ENCODE results near the gene MRPL12.

Gene MRPL12

DNA sequence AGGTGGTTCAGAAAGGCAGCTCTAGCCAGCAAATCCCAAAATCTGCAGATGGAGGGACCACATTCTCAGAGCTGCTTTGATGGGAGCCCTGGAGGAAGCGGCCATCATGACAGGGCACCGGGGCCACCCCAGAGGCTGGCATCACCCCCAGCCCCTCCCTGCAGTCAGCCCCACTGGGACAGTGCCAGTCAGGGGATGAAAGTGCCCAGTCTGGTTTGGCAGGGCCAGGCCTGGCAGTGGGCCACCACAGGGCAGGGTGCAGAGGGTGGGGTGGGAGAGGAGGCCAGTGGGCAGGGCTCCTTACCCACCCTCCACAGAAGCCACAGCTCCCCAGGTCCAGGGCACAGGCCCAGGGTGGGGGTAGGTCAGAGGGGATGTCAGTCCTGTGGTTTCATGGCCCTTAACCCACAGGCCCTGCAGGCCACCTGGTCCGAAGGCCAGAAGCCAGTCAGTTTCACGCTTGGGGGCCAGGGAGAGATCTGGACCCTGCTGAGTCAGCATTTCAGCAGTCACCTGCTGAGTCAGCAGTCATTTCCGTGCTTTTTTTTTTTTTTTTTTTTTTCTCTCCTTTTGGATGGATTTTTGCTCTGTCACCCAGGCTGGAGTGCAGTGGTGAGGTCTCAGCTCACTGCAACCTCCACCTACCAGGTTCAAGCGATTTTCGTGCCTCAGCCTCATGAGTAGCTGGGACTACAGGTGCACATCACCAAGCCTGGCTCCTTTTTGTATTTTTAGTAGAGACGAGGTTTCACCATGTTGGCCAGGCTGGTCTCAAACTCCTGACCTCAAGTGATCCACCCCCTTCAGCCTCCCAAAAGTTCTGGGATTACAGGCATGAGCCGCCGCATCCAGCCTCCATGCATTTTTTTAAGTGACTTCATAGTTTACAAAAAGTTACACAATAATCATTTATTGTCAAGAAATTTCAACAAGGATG lies 19.3 kb downstream of the MRPL12 start:
- no peak for DNase-seq (ENCODE audit: low read depth, low spot score)
- H3K4me3 ChIP-seq (ENCODE audit: insufficient read length, low read depth) = no peak overlapping the region
- H3K27me3 ChIP-seq (ENCODE audit: insufficient read depth, insufficient read length) = no peaks in the 10 kb centered on the region
- peak overlapping the region; percentile 56 for H3K9ac ChIP-seq (ENCODE audit: insufficient read length, low read depth)
- peaks cover 8% of the 10 kb centered on the region for H3K4me1 ChIP-seq (ENCODE audit: insufficient read depth, insufficient read length)
- H3K36me3 ChIP-seq (ENCODE audit: insufficient read depth, insufficient read length, low read length) = peaks cover 24% of the 10 kb centered on the region
- no peak for TF ChIP-seq SUZ12 (IDR thresholded peaks at IDR 0.05; ENCODE audit: extremely low read depth, insufficient read depth, insufficient read length)
- TF ChIP-seq YY1 (IDR thresholded peaks at IDR 0.05; ENCODE audit: insufficient read depth, insufficient read length) = no peak
- no peak for TF ChIP-seq ZNF274 (IDR thresholded peaks at IDR 0.05; ENCODE audit: low read depth, low read length)
- no peaks in the 10 kb centered on the region for H3K9me3 ChIP-seq (ENCODE audit: insufficient read depth, low read length)

DNA sequence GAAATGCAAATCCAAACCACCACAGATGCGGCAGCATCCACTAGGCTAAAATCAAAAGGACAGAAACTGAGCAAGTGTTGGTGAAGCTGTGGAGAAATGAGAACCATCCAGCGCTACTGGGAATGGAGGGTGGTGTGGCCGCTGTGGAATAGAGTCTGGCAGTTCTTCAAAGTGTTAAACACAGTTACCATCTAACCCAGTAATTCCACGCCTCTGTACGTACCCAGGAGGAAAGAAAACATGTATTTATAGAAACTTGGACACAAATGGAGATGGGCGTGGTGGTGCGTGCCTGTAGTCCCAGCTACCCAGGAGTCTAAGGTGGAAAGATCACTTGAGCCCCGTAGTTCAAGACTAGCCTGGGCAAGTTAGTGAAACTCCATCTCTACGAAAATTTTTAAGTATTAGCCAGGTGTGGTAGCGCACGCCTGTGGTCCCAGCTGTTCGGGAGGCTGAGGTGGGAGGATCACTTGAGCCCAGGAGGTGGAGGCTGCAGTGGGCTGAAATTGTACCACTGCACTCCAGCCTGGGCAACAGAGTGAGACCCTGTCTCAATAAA lies 20.6 kb downstream of the MRPL12 start:
- H3K4me1 ChIP-seq (ENCODE audit: insufficient read depth, insufficient read length) = peaks cover 8% of the 10 kb centered on the region
- no peak overlapping the region for H3K9ac ChIP-seq (ENCODE audit: insufficient read length, low read depth)
- H3K9me3 ChIP-seq (ENCODE audit: insufficient read depth, low read length) = no peaks in the 10 kb centered on the region
- TF ChIP-seq ZNF274 (IDR thresholded peaks at IDR 0.05; ENCODE audit: low read depth, low read length) = no peak
- TF ChIP-seq SUZ12 (IDR thresholded peaks at IDR 0.05; ENCODE audit: extremely low read depth, insufficient read depth, insufficient read length) = no peak
- no peak for TF ChIP-seq YY1 (IDR thresholded peaks at IDR 0.05; ENCODE audit: insufficient read depth, insufficient read length)
- no peak for DNase-seq (ENCODE audit: low read depth, low spot score)
- H3K27me3 ChIP-seq (ENCODE audit: insufficient read depth, insufficient read length) = no peaks in the 10 kb centered on the region
- H3K4me3 ChIP-seq (ENCODE audit: insufficient read length, low read depth) = no peak overlapping the region
- peaks cover 14% of the 10 kb centered on the region for H3K36me3 ChIP-seq (ENCODE audit: insufficient read depth, insufficient read length, low read length)

GRCh38 chr17:81725439-81725838 lies 22.3 kb downstream of the MRPL12 start:
- TF ChIP-seq YY1 (IDR thresholded peaks at IDR 0.05; ENCODE audit: insufficient read depth, insufficient read length) = no peak
- H3K4me1 ChIP-seq (ENCODE audit: insufficient read depth, insufficient read length) = peaks cover 8% of the 10 kb centered on the region
- H3K36me3 ChIP-seq (ENCODE audit: insufficient read depth, insufficient read length, low read length) = peaks cover 1% of the 10 kb centered on the region

GRCh38 chr17:81726004-81726403 lies 22.8 kb downstream of the MRPL12 start:
- H3K36me3 ChIP-seq (ENCODE audit: insufficient read depth, insufficient read length, low read length) = no peaks in the 10 kb centered on the region

More at GRCh38 chr17:81725439-81725838, 22.3 kb downstream of the MRPL12 start:
- H3K27me3 ChIP-seq (ENCODE audit: insufficient read depth, insufficient read length) = no peaks in the 10 kb centered on the region
- H3K9ac ChIP-seq (ENCODE audit: insufficient read length, low read depth) = no peak overlapping the region
- no peak overlapping the region for H3K4me3 ChIP-seq (ENCODE audit: insufficient read length, low read depth)
- no peak for DNase-seq (ENCODE audit: low read depth, low spot score)
- no peaks in the 10 kb centered on the region for H3K9me3 ChIP-seq (ENCODE audit: insufficient read depth, low read length)

DNA sequence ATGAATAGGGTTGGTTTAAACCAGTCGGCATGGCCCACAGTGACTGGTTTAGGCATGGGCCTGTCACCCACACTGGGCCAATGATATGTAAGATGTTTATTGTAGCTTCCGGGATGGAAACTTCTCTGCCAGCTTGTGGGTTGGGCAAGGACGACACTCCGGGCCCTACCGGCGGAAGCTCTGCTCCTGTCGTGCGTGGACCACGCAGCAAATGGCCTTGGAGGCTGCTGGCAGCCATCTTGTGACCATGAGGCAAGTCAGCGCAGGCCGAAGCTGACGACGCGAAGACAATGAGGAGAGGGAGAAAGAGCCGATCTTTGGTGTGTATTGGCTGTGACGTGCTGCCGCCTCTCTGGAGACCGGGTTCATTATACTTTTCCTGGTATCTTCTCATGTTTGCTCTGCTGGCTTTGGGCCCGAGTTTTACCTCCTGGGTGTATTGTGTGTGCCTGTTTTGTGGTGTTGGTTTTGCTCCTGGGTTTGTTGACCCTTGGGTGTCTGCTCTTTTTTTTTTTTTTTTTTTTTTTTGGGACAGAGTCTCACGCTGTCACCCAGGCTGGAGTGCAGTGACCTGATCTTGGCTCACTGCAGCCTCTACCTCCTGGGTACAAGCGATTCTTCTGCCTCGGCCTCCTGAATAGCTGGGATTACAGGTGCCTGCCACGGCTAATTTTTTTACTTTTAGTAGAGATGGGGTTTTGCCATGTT lies 24.3 kb downstream of the MRPL12 start:
- no peaks in the 10 kb centered on the region for H3K36me3 ChIP-seq (ENCODE audit: insufficient read depth, insufficient read length, low read length)
- H3K4me1 ChIP-seq (ENCODE audit: insufficient read depth, insufficient read length) = peaks cover 7% of the 10 kb centered on the region
- TF ChIP-seq ZNF274 (IDR thresholded peaks at IDR 0.05; ENCODE audit: low read depth, low read length) (no peak), SUZ12 (IDR thresholded peaks at IDR 0.05; ENCODE audit: extremely low read depth, insufficient read depth, insufficient read length) (no peak), YY1 (IDR thresholded peaks at IDR 0.05; ENCODE audit: insufficient read depth, insufficient read length) (no peak)
- DNase-seq (ENCODE audit: low read depth, low spot score) = no peak
- no peaks in the 10 kb centered on the region for H3K27me3 ChIP-seq (ENCODE audit: insufficient read depth, insufficient read length)
- no peak overlapping the region for H3K9ac ChIP-seq (ENCODE audit: insufficient read length, low read depth)
- H3K9me3 ChIP-seq (ENCODE audit: insufficient read depth, low read length) = no peaks in the 10 kb centered on the region
- no peak overlapping the region for H3K4me3 ChIP-seq (ENCODE audit: insufficient read length, low read depth)

More at GRCh38 chr17:81726004-81726403, 22.8 kb downstream of the MRPL12 start:
- Histone ChIP-seq H3K27me3 (ENCODE audit: insufficient read depth, insufficient read length) (no peaks in the 10 kb centered on the region), H3K4me3 (ENCODE audit: insufficient read length, low read depth) (no peak overlapping the region), H3K9me3 (ENCODE audit: insufficient read depth, low read length) (no peaks in the 10 kb centered on the region), H3K4me1 (ENCODE audit: insufficient read depth, insufficient read length) (peaks cover 8% of the 10 kb centered on the region), H3K9ac (ENCODE audit: insufficient read length, low read depth) (no peak overlapping the region)
- DNase-seq (ENCODE audit: low read depth, low spot score) = no peak
- TF ChIP-seq SUZ12 (IDR thresholded peaks at IDR 0.05; ENCODE audit: extremely low read depth, insufficient read depth, insufficient read length) (no peak), ZNF274 (IDR thresholded peaks at IDR 0.05; ENCODE audit: low read depth, low read length) (no peak), YY1 (IDR thresholded peaks at IDR 0.05; ENCODE audit: insufficient read depth, insufficient read length) (no peak)

DNA sequence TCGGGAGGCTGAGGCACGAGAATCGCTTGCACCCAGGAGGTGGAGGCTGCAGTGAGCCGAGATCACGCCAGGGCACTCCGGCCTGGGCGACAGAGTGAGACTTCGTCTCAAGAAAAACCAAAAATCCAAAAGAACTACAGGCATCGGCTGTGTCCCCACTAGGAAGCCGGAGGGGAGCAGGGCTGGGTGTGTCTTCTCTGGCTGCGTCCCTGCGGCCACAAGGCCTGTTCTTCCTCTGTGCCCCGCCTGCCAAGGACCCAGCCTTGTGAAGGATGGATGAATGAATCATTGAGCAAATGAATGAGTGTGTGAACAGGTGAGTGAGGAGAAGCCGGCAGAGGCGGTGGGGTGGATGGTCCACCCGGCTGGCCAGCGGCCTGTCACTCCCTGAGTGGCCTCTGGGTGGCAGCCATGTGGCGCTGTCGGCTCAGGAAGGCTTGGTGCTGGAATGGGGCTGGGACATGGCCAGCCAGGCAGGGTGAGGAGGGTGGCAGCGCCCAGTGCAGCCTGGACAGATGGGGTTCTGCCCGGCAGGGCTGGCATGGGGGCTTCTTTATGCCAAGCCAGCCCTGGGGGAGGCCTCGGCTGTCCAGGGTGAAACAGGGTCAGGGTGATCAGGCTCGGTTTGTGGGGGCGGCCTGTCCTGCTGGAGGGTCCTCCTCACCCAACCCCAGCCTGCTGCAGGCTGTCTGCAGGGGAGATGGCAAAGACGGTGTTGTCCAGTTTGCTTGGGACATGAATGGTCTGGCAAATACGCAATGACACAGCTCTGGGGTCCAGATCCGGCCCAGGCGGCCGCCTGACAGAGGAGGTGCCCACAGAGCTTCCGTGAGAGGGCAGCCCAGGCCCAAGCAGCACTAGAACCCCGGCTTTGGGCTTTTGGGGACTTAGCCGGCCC lies 30.6 kb downstream of the MRPL12 start:
- DNase-seq (ENCODE audit: low read depth, low spot score) = peak; percentile 36
- peaks cover 9% of the 10 kb centered on the region for H3K27me3 ChIP-seq (ENCODE audit: insufficient read depth, insufficient read length)
- H3K9me3 ChIP-seq (ENCODE audit: insufficient read depth, low read length) = no peaks in the 10 kb centered on the region
- peaks cover 23% of the 10 kb centered on the region for H3K4me1 ChIP-seq (ENCODE audit: insufficient read depth, insufficient read length)
- no peak overlapping the region for H3K4me3 ChIP-seq (ENCODE audit: insufficient read length, low read depth)
- H3K36me3 ChIP-seq (ENCODE audit: insufficient read depth, insufficient read length, low read length) = no peaks in the 10 kb centered on the region
- no peak overlapping the region for H3K9ac ChIP-seq (ENCODE audit: insufficient read length, low read depth)
- TF ChIP-seq SUZ12 (IDR thresholded peaks at IDR 0.05; ENCODE audit: extremely low read depth, insufficient read depth, insufficient read length) (no peak), YY1 (IDR thresholded peaks at IDR 0.05; ENCODE audit: insufficient read depth, insufficient read length) (no peak), ZNF274 (IDR thresholded peaks at IDR 0.05; ENCODE audit: low read depth, low read length) (no peak)
